SK-N-SH (cell line): Measurements from ENCODE around the gene DOCK3.

Experiments
- FOXJ3 ChIP-seq: sonication (generic); formaldehyde crosslinking; IDR thresholded peaks from 2 replicates; pipeline ENCODE4 v1.5.1; 2020; ENCODE audit warnings: mild to moderate bottlenecking, missing genetic modification reagents
- TAF1 ChIP-seq: IDR thresholded peaks from 2 replicates; pipeline ENCODE4 v1.6.1; 2012; ENCODE audit warnings: low read depth, mild to moderate bottlenecking, low read length, moderate library complexity, borderline replicate concordance
- TF ChIP-seq, protein P1 (sequence below): fragments of 200-600 bp; sonication (generic); IDR thresholded peaks from 2 replicates; pipeline ENCODE4 v1.6.1; 2017; ENCODE audit warnings: antibody characterized with exemption, mild to moderate bottlenecking, moderate library complexity
- TF ChIP-seq, protein P2 (sequence below): IDR thresholded peaks from 2 replicates; pipeline ENCODE4 v1.4.0; 2012; ENCODE audit warnings: low read depth

DNA sequence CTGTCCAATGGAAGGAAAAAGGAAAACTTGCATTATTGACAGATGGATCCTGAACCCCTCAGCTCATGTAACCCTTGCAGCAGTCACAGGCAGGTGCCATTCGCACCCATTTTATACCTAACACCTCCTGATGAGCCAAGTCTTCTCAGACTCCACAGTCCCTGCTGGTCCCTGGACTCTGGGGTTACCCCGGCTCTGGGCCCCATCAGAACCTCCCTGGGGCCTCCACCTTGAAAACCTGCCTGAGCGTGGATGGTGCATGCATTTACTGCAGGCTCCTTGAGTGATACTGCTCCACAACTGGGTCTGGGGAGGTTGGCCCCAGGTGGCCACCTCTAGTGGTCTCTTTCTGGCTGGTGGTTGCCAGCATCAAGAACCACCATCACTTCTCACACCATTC lies 15.9 kb upstream of the DOCK3 start:
- TF ChIP-seq, protein P1, sequence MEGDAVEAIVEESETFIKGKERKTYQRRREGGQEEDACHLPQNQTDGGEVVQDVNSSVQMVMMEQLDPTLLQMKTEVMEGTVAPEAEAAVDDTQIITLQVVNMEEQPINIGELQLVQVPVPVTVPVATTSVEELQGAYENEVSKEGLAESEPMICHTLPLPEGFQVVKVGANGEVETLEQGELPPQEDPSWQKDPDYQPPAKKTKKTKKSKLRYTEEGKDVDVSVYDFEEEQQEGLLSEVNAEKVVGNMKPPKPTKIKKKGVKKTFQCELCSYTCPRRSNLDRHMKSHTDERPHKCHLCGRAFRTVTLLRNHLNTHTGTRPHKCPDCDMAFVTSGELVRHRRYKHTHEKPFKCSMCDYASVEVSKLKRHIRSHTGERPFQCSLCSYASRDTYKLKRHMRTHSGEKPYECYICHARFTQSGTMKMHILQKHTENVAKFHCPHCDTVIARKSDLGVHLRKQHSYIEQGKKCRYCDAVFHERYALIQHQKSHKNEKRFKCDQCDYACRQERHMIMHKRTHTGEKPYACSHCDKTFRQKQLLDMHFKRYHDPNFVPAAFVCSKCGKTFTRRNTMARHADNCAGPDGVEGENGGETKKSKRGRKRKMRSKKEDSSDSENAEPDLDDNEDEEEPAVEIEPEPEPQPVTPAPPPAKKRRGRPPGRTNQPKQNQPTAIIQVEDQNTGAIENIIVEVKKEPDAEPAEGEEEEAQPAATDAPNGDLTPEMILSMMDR, result no peak
- TF ChIP-seq FOXJ3 (CRISPR knock-in tag), result no peak
- TF ChIP-seq, protein P2, sequence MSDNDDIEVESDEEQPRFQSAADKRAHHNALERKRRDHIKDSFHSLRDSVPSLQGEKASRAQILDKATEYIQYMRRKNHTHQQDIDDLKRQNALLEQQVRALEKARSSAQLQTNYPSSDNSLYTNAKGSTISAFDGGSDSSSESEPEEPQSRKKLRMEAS, result no peak
- no peak for TF ChIP-seq TAF1
